Smooth muscle cell of bladder (primary cell): ENCODE data around the gene CCDC34. TPM values are rescaled to one million over a fixed set of nuclear protein-coding genes. Genes with fewer than 3 reads are reported as not detected.

Source experiments
- total RNA-seq: library from RNA; depleted of rRNA; stranded (reverse); fragments of >200 nt; gene quantifications from 2 replicates; pipeline ENCODE4 v1.2.3, GENCODE V29; 2014

CCDC34 gene
- total RNA-seq = 2.6 and 3.1 TPM in 2 replicates

GRCh38 chr11:27362749-27363575 lies at the start of gene CCDC34:
Gene CCDC34, minus strand, starts transcription at chr11:27363215. Its CDS starts 21 bp downstream, at chr11:27363194.

Other genes starting within 250 kb of the CCDC34 start
- gene LGR4, start 109.6 kb upstream of the CCDC34 start, total RNA-seq = 8.1 and 8.7 TPM in 2 replicates
- gene LIN7C, start 143.6 kb upstream of the CCDC34 start, total RNA-seq = 45.9 and 46.7 TPM in 2 replicates